ENCODE data around the gene SRPK2. TPM values are rescaled to one million over a fixed set of nuclear protein-coding genes. Genes with fewer than 3 reads are reported as not detected.
A peak's percentile ranks its signal among the peaks of the same experiment; 100 is the strongest.

SRPK2 gene
- polyA plus RNA-seq, 12 donors: 33.6 to 52.9 (median 43.1) TPM; not detected in 1

DNA sequence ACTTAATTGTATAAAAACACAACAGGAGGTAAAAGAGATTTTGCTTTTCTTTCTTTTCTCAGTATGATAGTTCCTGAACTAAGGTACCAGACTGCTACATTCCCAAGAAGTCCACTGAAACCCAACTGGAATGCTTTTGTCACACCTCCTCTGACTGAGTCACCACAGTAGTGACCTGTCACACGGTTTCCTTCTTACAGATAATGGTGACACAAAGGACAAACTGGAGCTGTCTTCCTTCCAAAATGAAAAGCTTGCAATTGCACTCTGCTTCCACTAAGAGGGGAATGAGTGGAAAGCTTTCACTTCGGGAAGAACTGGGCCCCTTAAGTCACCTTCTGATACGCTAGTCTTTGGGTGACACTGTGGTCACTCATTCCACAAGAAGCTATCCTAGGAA, 252.5 kb downstream of the SRPK2 start:
- DNase-seq: no peak

DNA sequence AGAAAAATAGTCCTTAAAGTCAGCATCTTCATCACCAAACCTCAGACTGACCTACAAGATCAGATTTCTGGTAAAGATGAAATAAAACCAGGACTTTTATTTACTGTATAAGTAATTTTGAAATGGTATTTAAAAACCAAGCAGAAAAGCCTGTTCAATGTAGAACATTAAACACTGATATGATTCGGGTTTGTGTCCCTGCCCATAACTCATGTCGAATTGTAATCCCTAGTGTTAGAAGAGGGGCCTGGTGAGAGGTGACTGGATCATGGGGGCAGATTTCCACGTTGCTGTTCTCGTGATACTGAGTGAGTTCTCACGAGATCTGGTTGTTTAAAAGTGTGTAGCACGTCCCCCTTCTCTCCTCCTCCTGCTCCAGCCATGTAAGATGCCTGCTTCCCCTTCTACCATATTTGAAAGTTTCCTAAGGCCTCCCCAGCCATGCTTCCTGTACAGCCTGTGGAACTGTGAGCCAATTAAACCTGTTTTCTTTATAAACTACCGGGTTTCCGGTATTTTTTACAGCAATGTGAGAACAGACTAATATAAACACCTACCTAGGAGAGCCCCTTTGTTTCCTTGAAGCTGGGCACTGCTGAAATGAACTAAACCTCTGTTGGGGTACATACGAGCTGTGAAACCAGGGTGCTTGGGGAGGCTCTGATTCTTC, 254.6 kb downstream of the SRPK2 start:
- DNase-seq: no peak

DNA sequence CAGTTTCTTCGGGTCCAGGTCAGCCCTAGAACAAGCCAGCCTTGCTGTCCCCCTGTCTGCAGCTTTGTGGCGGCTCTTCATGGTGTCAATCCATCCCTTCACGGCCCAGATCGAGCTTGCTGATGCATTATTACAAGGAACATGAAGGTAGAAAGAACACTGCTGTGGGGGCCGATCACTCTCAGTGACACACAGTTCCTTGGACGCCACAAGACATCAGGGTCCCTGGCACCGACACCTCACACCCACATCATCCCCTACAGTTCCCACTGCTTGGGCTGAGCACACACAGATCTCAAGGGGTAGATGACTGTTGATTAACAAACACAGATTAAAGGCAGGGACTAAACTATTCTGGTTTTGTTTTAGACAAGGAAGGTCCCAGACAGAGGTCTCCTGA, 255.4 kb downstream of the SRPK2 start:
- no peak for DNase-seq

DNA sequence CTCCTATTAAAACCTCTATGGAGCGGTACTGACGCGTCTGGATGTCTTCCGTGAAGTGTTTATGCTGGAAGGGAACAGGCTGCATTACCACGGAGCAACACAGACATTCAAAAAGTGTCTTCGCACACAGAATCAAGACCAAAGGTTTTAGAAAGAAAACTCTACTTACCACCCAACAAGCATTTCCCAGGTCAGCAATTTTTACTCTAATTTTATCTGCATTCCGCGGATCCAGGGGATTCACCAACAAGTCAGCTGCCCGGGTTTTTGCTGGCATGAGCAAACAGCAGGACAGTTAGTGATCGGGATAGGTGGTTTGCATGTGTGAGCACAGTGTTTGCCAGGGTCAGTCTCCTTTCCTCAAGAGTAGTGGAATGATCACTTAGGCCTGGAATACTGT, 255.9 kb downstream of the SRPK2 start:
- DNase-seq: no peak

DNA sequence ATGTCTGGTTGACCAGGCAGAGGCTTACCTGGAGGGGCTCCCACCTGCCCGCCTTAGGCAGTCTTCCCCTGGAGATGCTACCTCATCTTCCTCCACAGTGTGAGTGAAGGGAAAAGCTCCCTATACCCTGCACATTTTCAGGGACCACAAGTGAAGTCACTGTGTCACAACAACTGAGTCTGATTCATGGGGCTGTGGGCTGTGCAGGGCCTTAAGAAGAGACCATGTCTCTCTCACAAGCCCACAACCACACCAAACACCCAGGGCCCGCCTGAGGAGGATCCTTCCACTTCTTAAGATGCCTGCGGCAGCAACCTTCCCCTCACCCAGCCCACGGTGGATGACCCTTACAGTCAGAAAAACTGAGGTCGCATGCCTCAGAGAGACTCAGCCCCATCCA, 256.4 kb downstream of the SRPK2 start:
- DNase-seq: no peak

DNA sequence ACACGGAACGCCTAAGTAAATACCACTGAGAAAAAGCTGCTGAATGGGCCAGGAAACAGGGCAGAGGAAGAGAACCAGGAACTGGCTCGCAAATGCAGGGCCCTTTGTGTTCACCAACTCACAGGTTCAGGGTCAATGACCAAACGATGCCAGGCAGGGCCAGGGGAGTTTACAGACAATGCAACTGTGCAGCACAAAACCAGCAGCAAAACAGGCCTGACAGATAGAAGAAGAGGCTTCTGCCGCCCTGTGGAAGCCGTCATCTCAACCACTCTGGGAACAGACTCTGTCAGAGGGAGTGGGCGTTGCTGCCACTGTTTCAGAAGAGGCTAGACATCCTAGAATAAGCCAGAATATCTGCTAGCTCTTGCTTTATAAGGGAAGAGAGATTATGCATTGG, 256.8 kb downstream of the SRPK2 start:
- DNase-seq: no peak

DNA sequence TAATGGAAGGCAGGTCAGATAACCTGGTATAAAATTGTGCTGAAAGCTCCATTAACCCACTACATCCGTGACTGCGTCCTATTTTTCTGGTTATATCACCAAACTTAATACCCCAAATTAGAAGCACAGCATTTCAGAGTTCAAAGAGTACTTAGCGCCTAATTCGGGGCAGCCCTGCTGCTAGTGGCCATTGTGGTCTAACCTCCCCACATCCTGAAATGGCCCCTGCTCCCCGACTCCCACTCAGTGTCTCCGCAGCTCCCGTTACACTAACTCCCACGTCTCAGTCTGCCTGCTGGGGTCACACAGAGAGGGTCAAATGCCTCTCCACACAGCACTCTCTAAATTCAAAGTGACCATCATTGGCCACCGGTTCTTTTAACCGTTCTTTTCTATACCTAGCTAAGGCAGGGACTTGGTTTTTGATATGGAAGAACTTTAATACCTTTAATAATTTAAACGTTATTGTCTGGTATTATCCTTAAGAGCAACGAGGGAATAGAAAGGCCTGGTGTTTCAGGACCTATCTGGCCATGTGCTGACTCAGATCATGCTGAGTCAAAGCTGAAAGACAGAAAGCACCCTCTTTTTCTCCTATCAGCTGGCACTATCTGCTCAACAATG, 257.6 kb downstream of the SRPK2 start:
- no peak for DNase-seq

DNA sequence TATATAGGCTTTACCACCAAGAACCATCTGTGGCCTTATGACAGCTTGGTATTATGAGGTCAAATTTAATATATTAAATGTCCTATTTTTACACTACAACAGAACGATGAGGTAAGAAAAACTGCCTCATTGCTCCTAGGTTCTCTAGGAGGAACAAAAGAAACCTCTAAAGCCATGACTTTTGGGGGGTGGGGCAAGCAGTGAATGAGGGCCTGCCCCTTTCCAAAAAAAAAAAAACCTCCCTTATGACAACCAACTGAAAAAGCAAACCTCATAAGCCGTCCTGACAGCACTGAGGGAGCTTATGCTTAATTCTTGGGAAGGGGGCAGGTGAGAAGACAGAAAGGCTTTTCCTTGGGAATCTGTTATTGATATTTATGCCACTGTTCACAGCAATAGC, 258.1 kb downstream of the SRPK2 start:
- no peak for DNase-seq

DNA sequence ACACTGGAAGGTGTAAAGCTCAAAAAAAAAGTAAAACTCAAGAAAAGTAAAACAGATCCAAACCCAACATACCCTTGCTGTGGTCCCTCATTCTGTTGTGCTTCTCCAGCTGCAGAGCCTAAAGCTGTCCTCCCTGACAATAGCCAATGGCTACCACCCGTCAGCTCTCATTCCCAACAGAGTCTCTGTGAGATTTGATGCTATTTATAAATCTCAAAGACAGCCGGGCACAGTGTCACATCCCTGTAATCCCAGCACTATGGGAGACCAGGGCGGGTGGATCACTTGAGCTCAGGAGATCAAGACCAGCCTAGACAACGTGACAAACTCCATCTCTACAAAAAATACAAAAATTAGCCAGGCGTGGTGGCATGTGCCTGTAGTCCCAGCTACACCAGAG, 258.7 kb downstream of the SRPK2 start:
- DNase-seq: no peak

DNA sequence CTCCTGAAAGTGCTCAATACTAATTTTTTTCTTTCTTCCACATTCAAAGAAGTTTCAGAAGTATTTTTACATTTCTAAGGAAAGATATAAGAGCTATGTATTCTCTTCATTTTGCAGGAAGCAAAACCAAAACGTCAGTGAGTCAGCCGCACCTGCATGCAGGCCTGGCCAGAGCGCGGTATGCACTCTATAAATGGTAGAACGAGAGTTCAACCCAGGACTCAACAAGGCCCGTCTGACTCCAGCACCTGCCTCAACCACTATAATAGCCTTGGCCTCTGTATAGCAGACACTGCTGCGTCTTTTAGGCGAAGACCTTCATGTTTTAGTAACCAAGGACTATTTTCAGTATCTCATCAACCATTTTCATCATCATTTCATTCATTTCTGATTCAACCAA, 261.5 kb downstream of the SRPK2 start:
- DNase-seq: no peak

DNA sequence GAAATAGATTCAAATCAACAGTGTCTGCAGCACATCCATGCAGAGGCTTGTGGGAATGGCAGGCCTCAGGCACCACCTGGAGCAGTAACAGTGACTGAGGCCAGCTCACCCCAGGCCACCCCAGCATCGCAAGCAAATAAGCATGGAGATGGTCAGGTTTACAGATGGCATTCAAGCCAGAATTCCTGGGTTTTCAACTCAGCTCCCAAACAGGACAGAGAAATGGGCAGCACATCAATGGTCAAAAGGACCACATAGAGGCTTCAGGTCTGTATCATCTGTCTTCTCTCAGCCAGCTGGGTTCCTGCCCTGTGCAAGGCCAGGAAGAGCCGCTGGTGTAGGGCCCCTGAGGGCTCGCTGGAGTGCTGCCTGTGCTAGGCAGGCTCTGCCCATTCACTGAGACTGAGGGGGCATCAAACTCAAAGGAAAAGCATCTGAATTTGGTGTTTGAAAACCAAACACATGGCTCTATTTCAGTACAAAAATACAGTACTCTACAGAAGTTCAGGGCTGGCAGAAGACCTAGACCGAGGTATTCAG, 262.2 kb downstream of the SRPK2 start:
- no peak for DNase-seq

DNA sequence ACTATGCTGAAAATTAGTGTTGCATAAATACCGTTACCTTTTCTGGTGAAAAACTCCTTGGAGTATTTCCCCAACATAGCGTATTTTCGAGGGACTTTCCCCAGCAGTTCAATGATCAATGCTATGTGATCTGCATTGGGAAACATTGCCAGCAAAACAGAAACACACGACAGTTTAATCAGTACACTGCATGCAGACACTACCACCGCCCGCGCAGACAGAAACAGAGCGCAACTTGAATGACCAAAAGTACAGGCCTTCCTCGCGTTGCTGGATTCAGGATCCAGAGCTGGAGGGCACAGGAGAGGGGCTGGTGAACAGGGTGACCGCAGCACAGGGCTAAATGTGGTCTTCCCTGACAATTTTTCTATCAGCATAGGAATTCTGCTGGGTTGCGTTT, 263.0 kb downstream of the SRPK2 start:
- DNase-seq: no peak

DNA sequence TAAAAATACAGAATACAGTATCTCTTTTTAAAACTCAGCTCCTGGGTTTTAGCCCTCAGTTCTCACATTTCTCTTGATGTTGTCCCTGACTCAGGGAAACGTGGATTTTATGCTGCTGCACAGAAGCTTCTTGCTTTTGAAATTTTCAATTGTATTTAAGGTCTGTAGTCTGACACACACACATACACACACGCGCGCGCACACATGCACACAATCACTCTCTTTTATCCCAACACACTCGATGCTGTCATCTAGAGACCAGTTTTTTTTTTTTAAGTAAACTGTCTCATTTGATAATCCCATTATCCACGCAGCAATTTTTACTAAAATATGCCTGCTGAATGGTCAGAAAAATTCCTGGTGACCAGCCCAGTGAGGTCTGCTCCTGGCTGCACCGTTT, 266.1 kb downstream of the SRPK2 start:
- DNase-seq: peak; percentile 20

DNA sequence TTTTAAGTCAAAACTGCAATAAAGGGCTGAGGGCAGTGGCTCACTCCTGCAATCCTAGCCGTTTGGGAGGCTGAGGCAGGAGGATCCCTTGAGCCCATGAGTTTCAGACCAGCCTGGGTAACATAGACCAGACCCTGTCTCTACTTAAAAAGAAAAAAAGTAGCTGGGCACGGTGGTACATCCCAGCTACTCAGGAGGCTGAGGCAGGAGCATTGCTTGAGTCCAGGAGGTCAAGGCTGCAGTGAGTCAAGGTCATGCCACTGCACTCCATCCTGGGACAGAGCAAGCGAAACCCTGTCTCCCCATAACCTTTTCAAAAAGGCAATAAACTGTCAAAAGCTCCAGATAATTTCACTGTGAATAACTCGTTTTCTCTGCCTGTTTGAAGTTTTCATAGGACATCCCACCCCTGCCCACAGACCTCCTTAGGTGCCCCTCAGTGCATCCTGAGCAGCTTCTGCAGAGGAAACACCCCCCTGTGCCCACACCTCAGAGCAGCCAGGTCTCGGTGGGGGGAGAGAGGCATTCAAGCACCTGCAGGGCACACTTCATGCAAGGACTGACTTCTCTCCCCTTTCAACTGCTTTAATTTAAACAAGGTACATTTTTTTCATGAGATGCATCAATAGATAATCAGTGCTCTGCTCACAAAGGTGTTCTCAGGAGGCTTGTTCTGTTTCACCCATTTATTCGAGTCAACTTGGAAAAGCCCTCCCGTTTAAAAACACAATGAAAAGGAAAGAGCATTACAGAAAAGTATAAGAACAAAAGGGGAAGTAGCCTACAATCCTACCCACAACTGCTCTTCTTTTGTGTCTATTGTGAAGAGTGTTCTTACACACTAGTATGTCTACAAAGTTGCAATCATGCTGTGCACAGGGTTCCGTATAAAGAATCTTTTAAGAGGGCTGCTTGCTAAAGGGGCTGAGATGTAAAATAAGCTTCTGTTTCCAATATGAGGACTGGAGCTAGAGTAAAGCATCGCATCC, 269.8 kb downstream of the SRPK2 start:
- no peak for DNase-seq

DNA sequence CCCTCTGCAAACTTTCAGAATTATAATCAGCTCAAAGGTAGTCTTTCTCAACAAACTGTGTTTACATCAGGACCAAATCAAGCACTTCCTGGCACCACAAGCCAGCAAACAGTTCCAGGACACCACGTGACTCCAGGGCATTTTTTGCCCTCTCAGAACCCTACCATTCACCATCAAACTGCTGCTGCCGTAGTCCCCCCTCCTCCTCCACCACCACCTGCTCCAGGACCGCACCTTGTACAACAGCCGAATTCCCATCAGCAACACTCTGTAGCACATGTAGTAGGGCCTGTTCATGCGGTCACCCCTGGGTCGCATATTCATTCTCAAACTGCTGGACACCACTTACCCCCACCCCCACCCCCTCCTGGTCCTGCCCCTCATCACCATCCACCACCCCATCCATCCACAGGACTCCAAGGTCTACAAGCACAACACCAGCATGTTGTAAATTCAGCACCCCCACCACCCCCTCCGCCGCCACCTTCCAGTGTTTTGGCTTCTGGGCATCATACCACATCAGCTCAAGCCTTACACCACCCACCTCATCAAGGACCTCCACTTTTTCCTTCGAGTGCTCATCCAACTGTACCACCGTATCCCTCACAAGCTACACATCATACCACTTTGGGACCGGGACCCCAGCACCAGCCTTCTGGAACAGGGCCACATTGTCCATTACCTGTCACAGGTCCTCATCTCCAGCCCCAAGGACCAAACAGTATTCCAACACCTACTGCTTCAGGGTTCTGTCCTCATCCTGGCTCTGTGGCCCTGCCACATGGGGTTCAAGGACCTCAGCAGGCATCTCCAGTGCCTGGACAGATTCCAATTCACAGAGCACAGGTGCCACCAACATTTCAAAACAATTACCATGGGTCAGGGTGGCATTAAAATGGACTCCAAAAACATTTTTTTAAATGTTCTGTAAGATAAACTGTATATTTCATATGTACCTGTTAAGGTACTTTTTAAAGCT, 276.0 kb downstream of the SRPK2 start:
- no peak for DNase-seq

DNA sequence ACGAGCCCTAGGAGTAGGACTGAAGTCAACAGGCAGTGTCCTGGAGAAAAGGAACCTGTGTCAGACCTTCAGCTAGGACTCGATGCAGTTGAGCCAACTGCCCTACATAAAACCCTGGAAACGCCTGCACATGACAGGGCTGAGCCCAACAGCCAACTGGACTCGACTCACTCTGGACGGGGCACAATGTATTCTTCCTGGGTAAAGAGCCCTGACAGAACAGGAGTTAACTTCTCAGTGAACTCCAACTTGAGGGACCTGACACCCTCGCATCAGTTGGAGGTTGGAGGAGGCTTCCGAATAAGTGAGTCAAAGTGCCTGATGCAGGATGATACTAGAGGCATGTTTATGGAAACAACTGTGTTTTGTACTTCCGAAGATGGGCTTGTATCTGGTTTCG, 281.3 kb downstream of the SRPK2 start:
- DNase-seq: no peak

DNA sequence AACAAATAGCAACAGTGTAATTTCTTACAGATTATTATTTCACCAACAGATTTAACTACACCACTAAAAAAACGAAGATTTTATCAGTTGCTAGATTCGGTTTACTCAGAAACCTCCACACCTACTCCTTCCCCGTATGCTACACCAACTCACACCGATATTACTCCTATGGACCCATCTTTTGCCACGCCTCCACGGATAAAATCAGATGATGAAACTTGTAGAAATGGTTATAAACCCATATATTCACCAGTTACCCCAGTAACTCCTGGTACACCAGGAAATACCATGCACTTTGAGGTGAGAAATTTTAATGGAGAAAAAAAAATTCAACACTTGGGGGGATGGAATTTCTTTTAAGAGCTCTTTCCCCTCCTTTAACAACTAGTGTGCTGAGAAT, 282.2 kb downstream of the SRPK2 start:
- no peak for DNase-seq

DNA sequence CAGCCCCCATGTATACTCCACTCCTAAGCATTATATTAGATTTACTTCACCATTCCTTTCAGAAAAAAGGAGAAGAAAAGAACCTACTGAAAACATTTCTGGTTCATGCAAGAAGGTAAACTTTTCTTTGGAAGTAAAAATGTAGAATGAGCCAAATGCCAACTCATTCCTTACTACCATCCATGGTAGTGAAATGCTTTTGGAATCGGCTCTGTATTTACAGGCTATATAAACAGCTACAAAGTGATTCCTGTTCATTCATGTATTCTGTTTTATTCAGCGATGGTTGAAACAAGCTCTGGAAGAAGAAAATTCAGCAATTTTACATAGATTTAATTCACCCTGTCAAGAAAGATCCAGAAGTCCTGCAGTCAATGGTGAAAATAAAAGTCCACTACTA, 283.1 kb downstream of the SRPK2 start:
- no peak for DNase-seq

DNA sequence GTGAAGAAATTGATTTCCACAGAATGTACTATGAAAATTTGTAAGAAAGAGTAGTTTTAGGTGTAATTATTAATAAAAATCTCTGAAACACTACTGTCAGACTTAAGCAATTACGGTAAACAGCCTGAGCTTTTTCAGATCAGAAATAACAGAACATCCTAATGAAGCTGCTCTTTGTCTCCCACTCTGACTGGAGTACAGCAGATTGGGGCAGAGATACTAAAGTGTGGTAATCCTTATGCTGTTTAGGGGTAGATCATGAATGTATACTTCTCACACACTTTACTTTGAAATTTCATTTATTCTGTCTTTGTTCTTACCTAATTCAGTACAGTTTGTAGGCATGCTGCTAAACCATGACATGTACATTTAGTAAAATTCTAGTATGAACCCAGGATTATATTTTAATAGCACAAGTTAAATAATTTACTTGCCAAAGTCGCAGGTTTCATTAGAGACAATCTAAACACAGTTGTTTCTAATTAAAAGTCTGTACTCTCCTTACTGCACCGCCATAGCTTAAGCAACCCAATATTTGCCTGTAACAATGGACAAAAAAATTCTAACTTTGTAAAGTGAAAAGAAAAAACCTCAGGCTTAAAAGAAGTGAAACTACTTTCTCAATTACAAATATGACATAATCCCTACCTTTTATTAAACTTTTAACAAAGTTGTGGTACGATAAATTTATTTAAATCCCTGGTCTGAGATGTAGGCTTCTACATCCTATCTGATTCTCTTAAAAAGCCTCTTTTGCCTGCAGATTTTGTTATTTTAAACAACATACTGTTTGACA, 286.0 kb downstream of the SRPK2 start:
- DNase-seq: no peak

DNA sequence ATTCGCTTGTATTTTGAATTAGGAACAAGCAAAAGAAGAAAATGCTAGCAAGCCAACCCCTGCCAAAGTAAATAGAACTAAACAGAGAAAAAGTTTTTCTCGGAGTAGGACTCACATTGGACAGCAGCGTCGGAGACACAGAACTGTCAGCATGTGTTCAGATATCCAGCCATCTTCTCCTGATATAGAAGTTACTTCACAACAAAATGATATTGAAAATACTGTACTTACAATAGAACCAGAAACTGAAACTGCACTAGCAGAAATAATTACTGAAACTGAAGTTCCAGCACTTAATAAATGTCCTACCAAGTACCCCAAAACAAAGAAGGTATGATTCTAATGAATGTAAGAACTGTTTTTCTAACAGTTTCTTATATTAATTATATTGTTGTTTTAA, 286.9 kb downstream of the SRPK2 start:
- no peak for DNase-seq

Data from muscle of arm (tissue), 12 donors.